ENCODE data around the gene SSTR1. TPM values are rescaled to one million over a fixed set of nuclear protein-coding genes. Genes with fewer than 3 reads are reported as not detected.

The SSTR1 gene
- total RNA-seq, 1 donor from 2014 or later, result 7.2 TPM

DNA sequence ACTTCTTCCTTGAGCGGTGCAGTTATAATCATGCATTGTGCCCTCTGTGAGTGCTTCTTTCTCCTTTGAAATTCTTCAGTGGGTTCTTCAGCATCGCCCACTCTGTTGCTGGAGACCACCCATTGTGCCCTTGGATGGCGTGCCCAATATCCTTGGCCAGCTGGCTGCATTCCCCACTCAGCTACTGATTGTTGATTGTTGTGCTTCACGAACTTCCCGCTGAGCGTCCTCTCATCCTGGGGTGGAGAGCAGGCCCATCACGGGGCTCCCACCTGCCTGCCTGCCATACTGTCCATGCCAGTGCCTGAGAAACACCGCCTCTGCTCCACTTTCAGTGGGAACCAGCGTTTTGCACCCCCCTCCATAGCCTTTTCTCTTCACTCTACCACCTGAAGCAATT is 8.6 kb upstream of the SSTR1 start:
- Histone ChIP-seq H3K4me1 (no peaks in the 10 kb centered on the region), H3K27ac (no peak overlapping the region), H3K9me3 (no peaks in the 10 kb centered on the region), H3K27me3 (no peaks in the 10 kb centered on the region), H3K36me3 (no peaks in the 10 kb centered on the region), H3K4me3 (no peak overlapping the region)
- TF ChIP-seq, protein P1, sequence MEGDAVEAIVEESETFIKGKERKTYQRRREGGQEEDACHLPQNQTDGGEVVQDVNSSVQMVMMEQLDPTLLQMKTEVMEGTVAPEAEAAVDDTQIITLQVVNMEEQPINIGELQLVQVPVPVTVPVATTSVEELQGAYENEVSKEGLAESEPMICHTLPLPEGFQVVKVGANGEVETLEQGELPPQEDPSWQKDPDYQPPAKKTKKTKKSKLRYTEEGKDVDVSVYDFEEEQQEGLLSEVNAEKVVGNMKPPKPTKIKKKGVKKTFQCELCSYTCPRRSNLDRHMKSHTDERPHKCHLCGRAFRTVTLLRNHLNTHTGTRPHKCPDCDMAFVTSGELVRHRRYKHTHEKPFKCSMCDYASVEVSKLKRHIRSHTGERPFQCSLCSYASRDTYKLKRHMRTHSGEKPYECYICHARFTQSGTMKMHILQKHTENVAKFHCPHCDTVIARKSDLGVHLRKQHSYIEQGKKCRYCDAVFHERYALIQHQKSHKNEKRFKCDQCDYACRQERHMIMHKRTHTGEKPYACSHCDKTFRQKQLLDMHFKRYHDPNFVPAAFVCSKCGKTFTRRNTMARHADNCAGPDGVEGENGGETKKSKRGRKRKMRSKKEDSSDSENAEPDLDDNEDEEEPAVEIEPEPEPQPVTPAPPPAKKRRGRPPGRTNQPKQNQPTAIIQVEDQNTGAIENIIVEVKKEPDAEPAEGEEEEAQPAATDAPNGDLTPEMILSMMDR (IDR thresholded peaks at IDR 0.05), result no peak
- intact Hi-C loops (cut with DNase I), result no loop called here
- DNase-seq (ENCODE audit: low spot score in 2 of 2), result no peak

DNA sequence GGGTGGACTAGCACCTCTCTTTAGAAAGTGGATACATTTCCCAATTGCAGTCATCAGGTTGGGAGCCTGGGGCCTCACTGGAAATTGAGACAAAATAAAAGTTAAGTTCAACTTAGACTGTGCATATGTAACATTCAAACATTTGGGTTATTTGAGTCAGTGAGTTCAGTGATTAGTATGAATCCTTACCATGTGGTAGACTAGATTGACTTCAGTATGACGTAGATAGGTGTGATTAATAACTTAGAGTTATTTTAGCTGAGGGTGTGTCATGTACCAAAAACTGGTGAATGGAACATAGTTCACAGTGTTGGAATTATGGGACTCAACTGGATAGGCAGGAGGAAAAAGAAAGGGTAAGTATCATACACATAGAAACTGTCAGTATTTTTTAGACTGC is 8.0 kb upstream of the SSTR1 start:
- Histone ChIP-seq H3K9me3 (no peaks in the 10 kb centered on the region), H3K27ac (no peak overlapping the region), H3K4me3 (no peak overlapping the region), H3K4me1 (no peaks in the 10 kb centered on the region), H3K36me3 (no peaks in the 10 kb centered on the region), H3K27me3 (no peaks in the 10 kb centered on the region)
- intact Hi-C loops (cut with DNase I), result no loop called here
- TF ChIP-seq, protein P1 (IDR thresholded peaks at IDR 0.05), result no peak
- no peak for DNase-seq (ENCODE audit: low spot score in 2 of 2)

DNA sequence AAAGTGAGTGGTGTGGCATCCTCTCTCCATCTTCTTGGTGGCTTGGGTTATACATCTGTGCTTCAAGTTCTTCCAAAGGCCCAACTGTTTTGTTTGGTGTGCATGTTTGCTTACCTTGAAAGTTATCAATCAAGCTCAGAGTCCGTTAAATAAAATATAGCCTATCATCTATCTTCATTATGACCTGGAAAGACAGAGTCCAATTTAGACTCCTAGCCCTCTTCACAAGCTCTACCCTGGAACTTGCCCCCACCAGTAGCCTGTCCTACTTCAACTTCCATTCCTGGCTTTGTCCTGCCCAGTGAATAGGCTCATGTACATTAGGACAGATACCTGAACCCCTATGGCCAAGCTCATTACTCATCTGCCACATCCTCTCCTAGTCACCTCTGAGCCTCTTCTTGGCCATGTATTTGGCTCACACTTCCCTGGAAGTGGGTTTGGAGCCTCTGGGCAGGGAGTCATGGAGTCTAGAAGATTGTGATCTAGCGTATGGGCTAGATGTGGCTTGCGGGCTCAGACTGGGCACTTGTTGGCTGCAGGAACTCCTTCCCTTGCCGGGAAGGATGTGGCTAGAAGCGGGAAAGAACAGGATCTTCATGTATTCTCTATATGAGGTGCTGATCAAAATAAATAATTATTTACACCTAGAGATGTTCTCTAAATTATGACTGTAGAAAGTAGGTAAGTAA is 6.4 kb upstream of the SSTR1 start:
- no peak overlapping the region for H3K27ac ChIP-seq
- TF ChIP-seq, protein P1 (IDR thresholded peaks at IDR 0.05), result no peak
- no peak overlapping the region for H3K4me3 ChIP-seq
- no peak for DNase-seq (ENCODE audit: low spot score in 2 of 2)
- H3K4me1 ChIP-seq, result no peaks in the 10 kb centered on the region
- intact Hi-C loops (cut with DNase I), result no loop called here
- peaks cover 0 to 4% of the 10 kb centered on the region in 2 donors for H3K9me3 ChIP-seq
- H3K36me3 ChIP-seq, result no peaks in the 10 kb centered on the region
- no peaks in the 10 kb centered on the region for H3K27me3 ChIP-seq

DNA sequence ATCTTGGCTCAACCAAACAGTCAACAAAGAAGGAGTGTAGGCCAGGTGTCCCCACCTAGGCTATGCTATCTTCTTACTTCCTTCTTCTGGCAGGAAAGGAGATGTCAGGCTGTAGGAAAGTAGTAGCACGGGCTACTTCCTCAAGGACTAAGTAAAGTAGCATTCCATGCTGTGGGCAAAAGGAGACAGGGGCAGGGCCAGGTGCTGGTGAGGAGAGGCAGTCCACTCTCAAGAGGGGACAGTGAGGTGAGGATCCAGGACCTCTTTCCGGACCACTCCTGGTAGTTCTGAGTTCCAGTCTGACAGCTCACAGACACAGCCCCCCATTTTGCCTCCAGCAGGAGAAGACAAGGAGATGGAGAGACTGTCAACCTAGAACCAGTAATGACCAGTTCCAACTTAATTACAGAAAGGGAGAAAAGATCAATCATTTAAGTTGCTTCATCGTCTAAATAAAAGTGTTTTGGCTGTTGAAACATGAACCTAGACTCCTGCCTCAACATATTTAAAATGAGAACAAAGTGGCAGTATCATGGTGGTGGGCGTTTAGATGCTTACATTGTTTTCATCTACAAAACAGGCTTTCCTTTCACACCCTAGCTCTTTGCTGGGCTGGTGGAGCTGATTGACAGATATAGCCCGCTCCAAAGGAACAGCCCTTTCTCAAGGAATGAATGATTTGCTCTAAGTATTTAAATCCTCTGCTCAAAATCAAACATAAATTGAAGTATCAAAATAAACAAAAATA is 5.1 kb upstream of the SSTR1 start:
- H3K27me3 ChIP-seq, result no peaks in the 10 kb centered on the region
- no peaks in the 10 kb centered on the region for H3K36me3 ChIP-seq
- no peaks in the 10 kb centered on the region for H3K4me1 ChIP-seq
- H3K27ac ChIP-seq, result no peak overlapping the region
- intact Hi-C loops (cut with DNase I), result no loop called here
- DNase-seq (ENCODE audit: low spot score in 2 of 2), result no peak
- TF ChIP-seq, protein P1 (IDR thresholded peaks at IDR 0.05), result no peak
- H3K9me3 ChIP-seq, result peaks cover 0 to 4% of the 10 kb centered on the region in 2 donors
- no peak overlapping the region for H3K4me3 ChIP-seq

DNA sequence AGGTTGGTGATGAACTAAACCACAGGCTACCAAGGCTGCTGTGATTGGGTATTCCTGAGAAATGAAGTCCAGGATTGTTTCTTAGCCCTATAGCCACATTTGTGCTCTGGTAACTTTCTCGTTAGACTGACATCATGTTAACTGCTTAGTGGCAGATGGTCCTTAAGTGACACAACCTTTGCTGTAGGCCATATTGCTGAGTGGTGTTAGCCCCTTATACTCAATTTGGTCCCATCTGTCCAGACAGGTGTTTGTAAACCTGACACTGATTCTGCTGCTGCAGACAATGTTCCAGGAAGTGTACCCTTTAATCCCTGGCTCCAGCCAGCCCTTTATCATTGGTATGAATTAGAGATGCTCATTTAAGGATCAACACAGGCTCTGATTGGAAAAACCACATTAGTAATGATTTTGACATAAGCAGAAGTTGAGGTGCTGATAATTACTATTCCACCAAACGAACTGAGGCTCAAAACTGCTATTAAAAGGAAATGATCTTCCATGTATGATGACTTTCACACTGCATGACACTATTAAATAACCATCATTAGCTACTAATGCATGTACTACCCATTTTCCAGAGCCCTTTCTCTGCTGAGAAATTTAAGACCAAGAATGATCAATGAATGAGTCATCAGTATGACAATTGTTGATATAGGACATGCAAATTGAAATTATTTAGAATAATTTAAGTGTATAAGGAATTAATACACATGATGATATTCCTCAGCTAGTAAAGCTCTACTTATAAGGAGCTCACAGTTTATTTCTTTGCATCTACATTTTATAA is 3.6 kb upstream of the SSTR1 start:
- Histone ChIP-seq H3K36me3 (no peaks in the 10 kb centered on the region), H3K27me3 (no peaks in the 10 kb centered on the region), H3K4me1 (peaks cover 0 to 4% of the 10 kb centered on the region in 2 donors), H3K9me3 (peaks cover 0 to 4% of the 10 kb centered on the region in 2 donors), H3K27ac (no peak overlapping the region), H3K4me3 (no peak overlapping the region)
- TF ChIP-seq, protein P1 (IDR thresholded peaks at IDR 0.05), result no peak
- no peak for DNase-seq (ENCODE audit: low spot score in 2 of 2)
- intact Hi-C loops (cut with DNase I), result no loop called here
